ENCODE measurements around the gene TMEM108. TPM values are rescaled to one million over a fixed set of nuclear protein-coding genes. Genes with fewer than 3 reads are reported as not detected.

Gene TMEM108
- total and polyA plus RNA-seq, 2 experiments from 2014 or later = 7.4 to 15.3 TPM

DNA sequence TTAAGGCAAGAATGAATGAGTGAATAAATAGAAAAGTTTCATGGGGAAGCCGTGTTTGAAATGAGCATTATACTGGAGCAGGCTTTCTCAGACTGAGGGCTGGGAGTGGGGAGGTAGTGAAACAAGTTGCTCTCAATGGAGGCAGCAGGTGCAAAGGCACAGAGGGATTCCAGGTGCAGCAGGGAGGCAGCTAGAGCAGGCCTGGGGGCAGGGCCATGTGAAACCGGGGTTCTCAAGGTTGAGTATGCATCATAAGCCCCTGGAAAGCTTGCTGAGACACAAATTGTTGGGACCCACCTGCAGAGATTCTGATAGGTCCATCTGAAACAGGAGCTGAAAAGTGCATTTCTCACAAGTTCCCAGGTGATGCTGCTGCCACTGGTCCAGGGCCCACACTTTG, 406.9 kb downstream of the TMEM108 start:
- Mint-ChIP-seq H3K9me3 (no peaks in the 10 kb centered on the region), H3K36me3 (ENCODE audit: low read depth) (no peaks in the 10 kb centered on the region), H3K4me3 (no peak overlapping the region), H3K27ac (no peak overlapping the region), H3K27me3 (ENCODE audit: insufficient read depth, low read depth, poor library complexity) (peaks cover 1% of the 10 kb centered on the region), H3K4me1 (peaks cover 7% of the 10 kb centered on the region; the same call in 1 of the 3 replicates)
- Histone ChIP-seq H3K27me3 (ENCODE audit: insufficient read depth) (no peaks in the 10 kb centered on the region), H3K27ac (ENCODE audit: low read depth) (no peak overlapping the region), H3K36me3 (ENCODE audit: insufficient read depth) (no peaks in the 10 kb centered on the region), H3K4me2 (no peak overlapping the region), H3K4me3 (no peak overlapping the region), H3F3A (replicated peaks; ENCODE audit: low read depth) (no peaks in the 10 kb centered on the region), H3K9me2 (ENCODE audit: insufficient read depth) (no peaks in the 10 kb centered on the region), H3K4me1 (ENCODE audit: insufficient read depth) (no peaks in the 10 kb centered on the region), H2AFZ (peak overlapping the region; percentile 76; the same call in 1 of the 2 replicates), H4K20me1 (replicated peaks; ENCODE audit: insufficient read depth) (no peaks in the 10 kb centered on the region), H3K79me2 (replicated peaks; ENCODE audit: insufficient read depth) (no peaks in the 10 kb centered on the region)
- TF ChIP-seq POLR2AphosphoS5 (IDR thresholded peaks at IDR 0.05; ENCODE audit: low read depth) (no peak), ZNF114 (CRISPR knock-in tag; IDR thresholded peaks at IDR 0.05) (no peak), EZH2 (IDR thresholded peaks at IDR 0.05; ENCODE audit: low read depth, unreplicated experiment) (no peak), EZH2phosphoT487 (IDR thresholded peaks at IDR 0.05; ENCODE audit: unreplicated experiment) (no peak), NANOG (IDR thresholded peaks at IDR 0.05; ENCODE audit: borderline replicate concordance) (no peak), ZNF331 (CRISPR knock-in tag; IDR thresholded peaks at IDR 0.05; ENCODE audit: low read depth) (no peak), JUNB (IDR thresholded peaks at IDR 0.05; ENCODE audit: unreplicated experiment) (no peak), STAT1 (IDR thresholded peaks at IDR 0.05; ENCODE audit: unreplicated experiment) (no peak), CREB1 (CRISPR knock-in tag; IDR thresholded peaks at IDR 0.05; ENCODE audit: low read depth) (no peak)
- TF ChIP-seq, protein P1, sequence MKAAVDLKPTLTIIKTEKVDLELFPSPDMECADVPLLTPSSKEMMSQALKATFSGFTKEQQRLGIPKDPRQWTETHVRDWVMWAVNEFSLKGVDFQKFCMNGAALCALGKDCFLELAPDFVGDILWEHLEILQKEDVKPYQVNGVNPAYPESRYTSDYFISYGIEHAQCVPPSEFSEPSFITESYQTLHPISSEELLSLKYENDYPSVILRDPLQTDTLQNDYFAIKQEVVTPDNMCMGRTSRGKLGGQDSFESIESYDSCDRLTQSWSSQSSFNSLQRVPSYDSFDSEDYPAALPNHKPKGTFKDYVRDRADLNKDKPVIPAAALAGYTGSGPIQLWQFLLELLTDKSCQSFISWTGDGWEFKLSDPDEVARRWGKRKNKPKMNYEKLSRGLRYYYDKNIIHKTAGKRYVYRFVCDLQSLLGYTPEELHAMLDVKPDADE (IDR thresholded peaks at IDR 0.05) = no peak
- TF ChIP-seq, protein P2, sequence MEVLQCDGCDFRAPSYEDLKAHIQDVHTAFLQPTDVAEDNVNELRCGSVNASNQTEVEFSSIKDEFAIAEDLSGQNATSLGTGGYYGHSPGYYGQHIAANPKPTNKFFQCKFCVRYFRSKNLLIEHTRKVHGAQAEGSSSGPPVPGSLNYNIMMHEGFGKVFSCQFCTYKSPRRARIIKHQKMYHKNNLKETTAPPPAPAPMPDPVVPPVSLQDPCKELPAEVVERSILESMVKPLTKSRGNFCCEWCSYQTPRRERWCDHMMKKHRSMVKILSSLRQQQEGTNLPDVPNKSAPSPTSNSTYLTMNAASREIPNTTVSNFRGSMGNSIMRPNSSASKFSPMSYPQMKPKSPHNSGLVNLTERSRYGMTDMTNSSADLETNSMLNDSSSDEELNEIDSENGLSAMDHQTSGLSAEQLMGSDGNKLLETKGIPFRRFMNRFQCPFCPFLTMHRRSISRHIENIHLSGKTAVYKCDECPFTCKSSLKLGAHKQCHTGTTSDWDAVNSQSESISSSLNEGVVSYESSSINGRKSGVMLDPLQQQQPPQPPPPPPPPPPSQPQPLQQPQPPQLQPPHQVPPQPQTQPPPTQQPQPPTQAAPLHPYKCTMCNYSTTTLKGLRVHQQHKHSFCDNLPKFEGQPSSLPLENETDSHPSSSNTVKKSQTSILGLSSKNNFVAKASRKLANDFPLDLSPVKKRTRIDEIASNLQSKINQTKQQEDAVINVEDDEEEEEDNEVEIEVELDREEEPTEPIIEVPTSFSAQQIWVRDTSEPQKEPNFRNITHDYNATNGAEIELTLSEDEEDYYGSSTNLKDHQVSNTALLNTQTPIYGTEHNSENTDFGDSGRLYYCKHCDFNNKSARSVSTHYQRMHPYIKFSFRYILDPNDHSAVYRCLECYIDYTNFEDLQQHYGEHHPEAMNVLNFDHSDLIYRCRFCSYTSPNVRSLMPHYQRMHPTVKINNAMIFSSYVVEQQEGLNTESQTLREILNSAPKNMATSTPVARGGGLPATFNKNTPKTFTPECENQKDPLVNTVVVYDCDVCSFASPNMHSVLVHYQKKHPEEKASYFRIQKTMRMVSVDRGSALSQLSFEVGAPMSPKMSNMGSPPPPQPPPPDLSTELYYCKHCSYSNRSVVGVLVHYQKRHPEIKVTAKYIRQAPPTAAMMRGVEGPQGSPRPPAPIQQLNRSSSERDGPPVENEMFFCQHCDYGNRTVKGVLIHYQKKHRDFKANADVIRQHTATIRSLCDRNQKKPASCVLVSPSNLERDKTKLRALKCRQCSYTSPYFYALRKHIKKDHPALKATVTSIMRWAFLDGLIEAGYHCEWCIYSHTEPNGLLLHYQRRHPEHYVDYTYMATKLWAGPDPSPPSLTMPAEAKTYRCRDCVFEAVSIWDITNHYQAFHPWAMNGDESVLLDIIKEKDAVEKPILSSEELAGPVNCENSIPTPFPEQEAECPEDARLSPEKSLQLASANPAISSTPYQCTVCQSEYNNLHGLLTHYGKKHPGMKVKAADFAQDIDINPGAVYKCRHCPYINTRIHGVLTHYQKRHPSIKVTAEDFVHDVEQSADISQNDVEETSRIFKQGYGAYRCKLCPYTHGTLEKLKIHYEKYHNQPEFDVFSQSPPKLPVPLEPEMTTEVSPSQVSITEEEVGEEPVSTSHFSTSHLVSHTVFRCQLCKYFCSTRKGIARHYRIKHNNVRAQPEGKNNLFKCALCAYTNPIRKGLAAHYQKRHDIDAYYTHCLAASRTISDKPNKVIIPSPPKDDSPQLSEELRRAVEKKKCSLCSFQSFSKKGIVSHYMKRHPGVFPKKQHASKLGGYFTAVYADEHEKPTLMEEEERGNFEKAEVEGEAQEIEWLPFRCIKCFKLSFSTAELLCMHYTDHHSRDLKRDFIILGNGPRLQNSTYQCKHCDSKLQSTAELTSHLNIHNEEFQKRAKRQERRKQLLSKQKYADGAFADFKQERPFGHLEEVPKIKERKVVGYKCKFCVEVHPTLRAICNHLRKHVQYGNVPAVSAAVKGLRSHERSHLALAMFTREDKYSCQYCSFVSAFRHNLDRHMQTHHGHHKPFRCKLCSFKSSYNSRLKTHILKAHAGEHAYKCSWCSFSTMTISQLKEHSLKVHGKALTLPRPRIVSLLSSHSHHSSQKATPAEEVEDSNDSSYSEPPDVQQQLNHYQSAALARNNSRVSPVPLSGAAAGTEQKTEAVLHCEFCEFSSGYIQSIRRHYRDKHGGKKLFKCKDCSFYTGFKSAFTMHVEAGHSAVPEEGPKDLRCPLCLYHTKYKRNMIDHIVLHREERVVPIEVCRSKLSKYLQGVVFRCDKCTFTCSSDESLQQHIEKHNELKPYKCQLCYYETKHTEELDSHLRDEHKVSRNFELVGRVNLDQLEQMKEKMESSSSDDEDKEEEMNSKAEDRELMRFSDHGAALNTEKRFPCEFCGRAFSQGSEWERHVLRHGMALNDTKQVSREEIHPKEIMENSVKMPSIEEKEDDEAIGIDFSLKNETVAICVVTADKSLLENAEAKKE (CRISPR knock-in tag; IDR thresholded peaks at IDR 0.05) = no peak
- TF ChIP-seq, protein P3, sequence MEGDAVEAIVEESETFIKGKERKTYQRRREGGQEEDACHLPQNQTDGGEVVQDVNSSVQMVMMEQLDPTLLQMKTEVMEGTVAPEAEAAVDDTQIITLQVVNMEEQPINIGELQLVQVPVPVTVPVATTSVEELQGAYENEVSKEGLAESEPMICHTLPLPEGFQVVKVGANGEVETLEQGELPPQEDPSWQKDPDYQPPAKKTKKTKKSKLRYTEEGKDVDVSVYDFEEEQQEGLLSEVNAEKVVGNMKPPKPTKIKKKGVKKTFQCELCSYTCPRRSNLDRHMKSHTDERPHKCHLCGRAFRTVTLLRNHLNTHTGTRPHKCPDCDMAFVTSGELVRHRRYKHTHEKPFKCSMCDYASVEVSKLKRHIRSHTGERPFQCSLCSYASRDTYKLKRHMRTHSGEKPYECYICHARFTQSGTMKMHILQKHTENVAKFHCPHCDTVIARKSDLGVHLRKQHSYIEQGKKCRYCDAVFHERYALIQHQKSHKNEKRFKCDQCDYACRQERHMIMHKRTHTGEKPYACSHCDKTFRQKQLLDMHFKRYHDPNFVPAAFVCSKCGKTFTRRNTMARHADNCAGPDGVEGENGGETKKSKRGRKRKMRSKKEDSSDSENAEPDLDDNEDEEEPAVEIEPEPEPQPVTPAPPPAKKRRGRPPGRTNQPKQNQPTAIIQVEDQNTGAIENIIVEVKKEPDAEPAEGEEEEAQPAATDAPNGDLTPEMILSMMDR (conservative IDR thresholded peaks at IDR 0.05; ENCODE audit: low read depth in 2 of 2) = no peak
- TF ChIP-seq, protein P4, sequence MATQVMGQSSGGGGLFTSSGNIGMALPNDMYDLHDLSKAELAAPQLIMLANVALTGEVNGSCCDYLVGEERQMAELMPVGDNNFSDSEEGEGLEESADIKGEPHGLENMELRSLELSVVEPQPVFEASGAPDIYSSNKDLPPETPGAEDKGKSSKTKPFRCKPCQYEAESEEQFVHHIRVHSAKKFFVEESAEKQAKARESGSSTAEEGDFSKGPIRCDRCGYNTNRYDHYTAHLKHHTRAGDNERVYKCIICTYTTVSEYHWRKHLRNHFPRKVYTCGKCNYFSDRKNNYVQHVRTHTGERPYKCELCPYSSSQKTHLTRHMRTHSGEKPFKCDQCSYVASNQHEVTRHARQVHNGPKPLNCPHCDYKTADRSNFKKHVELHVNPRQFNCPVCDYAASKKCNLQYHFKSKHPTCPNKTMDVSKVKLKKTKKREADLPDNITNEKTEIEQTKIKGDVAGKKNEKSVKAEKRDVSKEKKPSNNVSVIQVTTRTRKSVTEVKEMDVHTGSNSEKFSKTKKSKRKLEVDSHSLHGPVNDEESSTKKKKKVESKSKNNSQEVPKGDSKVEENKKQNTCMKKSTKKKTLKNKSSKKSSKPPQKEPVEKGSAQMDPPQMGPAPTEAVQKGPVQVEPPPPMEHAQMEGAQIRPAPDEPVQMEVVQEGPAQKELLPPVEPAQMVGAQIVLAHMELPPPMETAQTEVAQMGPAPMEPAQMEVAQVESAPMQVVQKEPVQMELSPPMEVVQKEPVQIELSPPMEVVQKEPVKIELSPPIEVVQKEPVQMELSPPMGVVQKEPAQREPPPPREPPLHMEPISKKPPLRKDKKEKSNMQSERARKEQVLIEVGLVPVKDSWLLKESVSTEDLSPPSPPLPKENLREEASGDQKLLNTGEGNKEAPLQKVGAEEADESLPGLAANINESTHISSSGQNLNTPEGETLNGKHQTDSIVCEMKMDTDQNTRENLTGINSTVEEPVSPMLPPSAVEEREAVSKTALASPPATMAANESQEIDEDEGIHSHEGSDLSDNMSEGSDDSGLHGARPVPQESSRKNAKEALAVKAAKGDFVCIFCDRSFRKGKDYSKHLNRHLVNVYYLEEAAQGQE (IDR thresholded peaks at IDR 0.05; ENCODE audit: unreplicated experiment) = no peak
- ATAC-seq = no peak
- DNase-seq (ENCODE audit: low spot score) = no peak
